Peyer's patch (tissue), 4 donors: ENCODE measurements around the gene HAND1.

Source experiments
- POLR2A ChIP-seq, 2 donors: fragments of 450-650 bp; IDR thresholded peaks; one replicate each; pipeline ENCODE4 v1.5.1; 2017; ENCODE audit warnings: antibody characterized with exemption in 2 of 2, mild to moderate bottlenecking in 2 of 2, moderate library complexity in 2 of 2
- TF ChIP-seq, protein P1 (sequence below), 6 experiments: fragments of 450-650 bp in 4 of 6; fragments of 200-600 bp in 2 of 6; sonication (generic) in 1 of 6; IDR thresholded peaks; one replicate each; pipeline ENCODE4 v1.5.1; 2017 to 2019; ENCODE audit warnings: antibody characterized with exemption in 6 of 6, mild to moderate bottlenecking in 3 of 6, moderate library complexity in 1 of 6

DNA sequence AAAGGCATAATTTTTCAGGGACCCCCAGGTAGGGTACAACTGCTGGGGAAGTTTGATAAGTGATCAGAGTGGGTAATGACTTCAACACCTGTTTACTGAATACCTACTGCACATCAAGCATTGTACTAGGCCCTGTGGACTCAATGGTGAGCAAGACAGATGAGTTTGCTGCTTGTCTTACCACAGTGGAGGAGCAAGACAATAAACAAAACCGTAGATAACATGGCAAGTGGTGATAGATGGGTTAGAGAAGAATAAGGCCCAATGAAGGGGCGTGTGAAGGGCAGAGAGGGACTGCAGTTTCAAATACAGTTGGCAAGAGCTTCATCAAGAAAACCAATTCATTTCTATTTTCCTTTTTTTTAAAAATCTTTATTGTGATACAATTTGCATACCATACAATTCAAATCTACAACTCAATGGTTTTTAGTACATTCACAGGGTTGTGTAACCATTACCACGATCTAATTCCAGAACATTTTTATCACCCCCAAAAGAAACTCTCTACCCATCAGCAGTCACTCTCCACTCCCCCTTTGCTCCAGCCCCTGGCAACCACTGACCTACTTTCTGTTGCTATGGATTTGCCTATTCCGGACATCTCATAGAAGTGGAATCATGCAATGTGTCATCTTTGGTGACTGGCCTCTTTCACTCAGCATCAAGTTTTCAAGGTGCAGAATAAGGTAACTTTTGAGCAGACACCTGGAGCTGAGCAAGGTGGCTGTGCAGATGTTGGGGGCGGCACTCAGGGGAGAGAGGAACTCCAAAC is 31.9 kb upstream of the HAND1 start:
- TF ChIP-seq, protein P1, sequence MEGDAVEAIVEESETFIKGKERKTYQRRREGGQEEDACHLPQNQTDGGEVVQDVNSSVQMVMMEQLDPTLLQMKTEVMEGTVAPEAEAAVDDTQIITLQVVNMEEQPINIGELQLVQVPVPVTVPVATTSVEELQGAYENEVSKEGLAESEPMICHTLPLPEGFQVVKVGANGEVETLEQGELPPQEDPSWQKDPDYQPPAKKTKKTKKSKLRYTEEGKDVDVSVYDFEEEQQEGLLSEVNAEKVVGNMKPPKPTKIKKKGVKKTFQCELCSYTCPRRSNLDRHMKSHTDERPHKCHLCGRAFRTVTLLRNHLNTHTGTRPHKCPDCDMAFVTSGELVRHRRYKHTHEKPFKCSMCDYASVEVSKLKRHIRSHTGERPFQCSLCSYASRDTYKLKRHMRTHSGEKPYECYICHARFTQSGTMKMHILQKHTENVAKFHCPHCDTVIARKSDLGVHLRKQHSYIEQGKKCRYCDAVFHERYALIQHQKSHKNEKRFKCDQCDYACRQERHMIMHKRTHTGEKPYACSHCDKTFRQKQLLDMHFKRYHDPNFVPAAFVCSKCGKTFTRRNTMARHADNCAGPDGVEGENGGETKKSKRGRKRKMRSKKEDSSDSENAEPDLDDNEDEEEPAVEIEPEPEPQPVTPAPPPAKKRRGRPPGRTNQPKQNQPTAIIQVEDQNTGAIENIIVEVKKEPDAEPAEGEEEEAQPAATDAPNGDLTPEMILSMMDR (IDR thresholded peaks at IDR 0.05) = no peak
- no peak for TF ChIP-seq POLR2A (IDR thresholded peaks at IDR 0.05)
